Measurements from ENCODE around the gene IL4R.

DNA sequence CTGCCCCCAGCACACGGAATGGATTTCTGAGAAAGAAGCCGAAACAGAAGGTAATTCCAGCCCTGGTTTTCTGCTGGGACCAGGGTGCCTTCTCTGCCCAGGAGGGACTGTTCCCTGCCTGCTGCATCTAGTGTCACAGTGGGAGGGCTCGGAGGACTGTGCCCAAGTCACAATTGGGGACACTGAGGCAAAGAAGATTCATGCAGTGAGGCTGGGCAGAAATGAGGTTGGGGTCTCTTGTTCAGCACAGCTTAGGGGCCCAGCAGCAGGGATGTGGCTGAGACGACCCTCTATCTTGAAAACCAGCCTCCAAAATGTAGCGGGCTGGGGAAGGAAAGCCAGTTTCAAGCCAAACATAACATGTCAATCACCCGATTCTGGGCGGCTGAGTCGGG is 88.8 kb downstream of the IL4R start:
- TF ChIP-seq, protein P1, sequence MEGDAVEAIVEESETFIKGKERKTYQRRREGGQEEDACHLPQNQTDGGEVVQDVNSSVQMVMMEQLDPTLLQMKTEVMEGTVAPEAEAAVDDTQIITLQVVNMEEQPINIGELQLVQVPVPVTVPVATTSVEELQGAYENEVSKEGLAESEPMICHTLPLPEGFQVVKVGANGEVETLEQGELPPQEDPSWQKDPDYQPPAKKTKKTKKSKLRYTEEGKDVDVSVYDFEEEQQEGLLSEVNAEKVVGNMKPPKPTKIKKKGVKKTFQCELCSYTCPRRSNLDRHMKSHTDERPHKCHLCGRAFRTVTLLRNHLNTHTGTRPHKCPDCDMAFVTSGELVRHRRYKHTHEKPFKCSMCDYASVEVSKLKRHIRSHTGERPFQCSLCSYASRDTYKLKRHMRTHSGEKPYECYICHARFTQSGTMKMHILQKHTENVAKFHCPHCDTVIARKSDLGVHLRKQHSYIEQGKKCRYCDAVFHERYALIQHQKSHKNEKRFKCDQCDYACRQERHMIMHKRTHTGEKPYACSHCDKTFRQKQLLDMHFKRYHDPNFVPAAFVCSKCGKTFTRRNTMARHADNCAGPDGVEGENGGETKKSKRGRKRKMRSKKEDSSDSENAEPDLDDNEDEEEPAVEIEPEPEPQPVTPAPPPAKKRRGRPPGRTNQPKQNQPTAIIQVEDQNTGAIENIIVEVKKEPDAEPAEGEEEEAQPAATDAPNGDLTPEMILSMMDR (IDR thresholded peaks at IDR 0.05), result no peak
- no peak for TF ChIP-seq POLR2A (IDR thresholded peaks at IDR 0.05)
